ENCODE measurements around the gene SMIM28. TPM values are rescaled to one million over a fixed set of nuclear protein-coding genes. Genes with fewer than 3 reads are reported as not detected.

The SMIM28 gene
- polyA plus RNA-seq, 4 donors = not detected

DNA sequence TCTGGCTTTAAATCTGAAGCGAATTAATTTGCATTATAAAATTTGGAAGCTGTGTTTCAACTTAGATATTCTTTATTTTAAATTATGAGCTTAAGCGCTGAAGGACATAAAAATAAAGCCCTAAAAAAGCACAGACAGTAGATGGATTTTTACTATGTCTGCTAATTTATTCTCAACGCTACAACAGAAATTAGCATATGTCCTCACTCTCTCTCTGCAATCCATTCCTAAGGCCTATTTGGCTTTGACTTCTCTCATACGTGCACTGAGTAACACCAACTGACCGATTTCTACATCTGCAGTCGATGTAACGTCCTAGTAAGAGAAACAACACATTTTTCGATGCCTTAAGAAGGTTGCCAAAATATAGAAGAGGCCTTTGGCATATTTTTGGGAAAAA, 50.0 kb downstream of the SMIM28 start:
- no peak for DNase-seq (ENCODE audit: low read depth in 4 of 4, low spot score in 3 of 4)

DNA sequence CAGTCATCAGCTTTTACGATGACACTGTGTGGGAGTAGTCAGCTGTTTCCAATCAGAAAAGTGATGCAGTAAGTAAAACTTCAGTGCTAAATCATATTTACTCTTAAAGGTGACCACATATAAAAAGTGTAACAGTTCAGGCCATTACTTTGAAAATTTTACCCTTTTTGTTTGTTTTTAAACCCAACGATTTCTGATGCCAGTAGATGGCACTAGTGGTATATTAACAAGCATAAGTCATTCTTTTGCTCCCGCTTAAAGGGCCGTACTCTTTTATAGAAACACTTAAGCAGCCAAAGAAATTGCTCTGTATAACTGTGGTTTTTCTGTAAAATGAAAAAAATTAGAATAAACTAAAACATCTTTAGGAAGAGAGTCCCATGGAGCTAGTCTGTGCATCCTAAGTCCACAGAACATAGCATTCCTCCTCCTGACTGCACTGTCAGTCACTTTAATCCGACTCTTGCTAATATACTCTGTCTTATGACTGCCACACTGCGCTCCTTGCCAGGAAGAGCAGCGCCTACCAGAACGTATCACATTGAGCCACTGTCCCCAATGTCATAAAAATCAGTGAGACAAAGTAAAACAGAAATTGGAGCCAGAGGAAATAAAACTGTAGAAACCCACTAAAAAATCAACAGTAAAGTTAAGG, 51.4 kb downstream of the SMIM28 start:
- DNase-seq (ENCODE audit: low read depth in 4 of 4, low spot score in 3 of 4) = peak in 2 of 4 donors; percentile 51 to 52

DNA sequence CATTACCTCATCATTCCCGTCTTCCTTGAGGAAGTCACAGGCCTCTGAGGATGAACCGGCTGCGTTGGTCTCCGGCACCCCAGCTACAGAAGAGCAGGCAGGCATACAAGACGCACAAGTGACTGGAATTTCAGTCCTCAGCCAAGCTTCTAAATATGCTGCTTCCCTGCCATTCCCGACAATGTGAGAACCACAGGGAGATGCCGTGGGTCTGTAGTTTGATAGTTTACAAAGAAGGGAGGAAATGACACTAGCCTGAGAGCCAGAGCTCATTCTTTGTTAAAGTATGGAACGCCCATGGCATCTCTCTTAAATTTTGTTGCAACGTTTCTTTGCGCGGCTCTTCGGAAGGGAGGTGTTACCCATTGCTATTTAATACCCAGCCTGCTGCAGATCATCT, 52.1 kb downstream of the SMIM28 start:
- DNase-seq (ENCODE audit: low read depth in 4 of 4, low spot score in 3 of 4) = no peak

DNA sequence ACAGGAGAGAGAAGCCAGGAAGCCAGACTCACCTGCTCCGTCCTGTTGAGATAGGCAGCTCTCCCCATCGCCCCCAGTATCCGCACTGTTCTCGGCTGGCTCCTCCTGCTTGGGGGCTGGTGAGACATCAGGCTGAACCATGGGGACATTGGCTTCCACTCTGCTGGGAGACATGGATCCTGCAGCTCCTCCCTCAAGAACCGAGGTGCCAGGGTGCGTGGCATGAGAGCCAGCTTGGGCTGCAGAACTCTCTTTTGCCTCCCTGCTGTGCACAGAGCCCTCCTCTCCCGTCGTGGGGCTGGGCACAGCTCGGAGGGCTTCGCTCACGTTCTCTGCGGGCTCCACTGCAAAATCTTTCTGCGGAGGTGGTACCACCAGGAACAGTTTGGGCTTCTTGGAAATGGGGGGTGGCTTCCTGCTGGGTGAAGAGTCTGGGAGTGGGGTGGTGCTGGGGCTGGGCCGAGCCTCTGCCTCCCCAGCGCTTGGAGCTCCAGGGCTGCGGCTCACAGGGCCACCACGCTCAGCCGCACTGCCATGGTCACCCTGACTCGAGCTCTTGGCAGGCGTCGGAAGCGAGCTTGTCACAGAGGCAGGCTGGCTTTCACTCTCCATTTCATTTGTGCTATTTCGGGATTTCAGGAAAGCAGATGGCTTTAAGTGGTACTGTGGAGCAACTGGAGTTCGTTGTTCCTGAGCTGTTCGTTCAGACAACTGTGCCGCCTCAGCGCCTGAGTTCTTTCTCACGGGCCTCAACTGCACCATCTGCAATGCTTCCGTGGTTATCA, 52.8 kb downstream of the SMIM28 start:
- DNase-seq (ENCODE audit: low read depth in 4 of 4, low spot score in 3 of 4) = no peak

DNA sequence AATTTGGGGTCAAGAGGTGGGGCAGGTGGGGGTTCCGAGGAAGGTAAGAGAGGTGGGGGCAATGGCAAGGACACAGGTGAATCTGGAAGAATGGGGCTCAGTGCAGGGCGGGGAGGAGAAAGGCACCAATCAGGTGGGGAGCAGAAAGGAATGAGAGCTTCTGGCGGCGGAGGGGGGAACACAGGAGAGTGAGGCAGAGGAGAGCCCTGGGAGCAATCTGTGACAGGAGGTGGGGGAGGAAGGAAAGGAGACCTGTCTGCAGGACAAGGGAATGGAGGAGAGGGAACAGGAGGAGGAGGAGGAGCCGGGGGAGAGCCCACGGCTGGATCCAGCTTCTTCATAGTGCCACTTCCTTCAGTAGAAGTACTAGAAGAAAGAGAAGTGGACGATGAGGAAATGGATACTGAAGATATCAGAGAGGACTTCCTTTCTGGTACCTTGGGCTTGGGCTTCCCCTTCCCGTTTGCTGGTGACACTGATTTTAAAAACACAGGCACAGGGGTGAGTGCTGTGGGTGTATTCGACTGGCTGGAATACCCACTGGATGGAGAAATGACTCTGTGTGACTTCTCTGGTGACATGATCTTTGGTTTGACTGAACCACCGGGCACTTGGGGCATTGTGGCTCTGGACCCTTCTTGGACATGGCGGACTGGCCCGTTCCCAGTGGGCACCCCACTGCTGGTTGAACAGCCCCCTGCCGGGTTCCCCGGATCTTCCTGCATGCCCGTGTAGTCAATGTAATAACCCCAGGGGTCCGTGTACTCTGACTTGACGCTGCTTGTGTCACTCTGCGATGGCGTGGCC, 53.8 kb downstream of the SMIM28 start:
- DNase-seq (ENCODE audit: low read depth in 4 of 4, low spot score in 3 of 4) = no peak

DNA sequence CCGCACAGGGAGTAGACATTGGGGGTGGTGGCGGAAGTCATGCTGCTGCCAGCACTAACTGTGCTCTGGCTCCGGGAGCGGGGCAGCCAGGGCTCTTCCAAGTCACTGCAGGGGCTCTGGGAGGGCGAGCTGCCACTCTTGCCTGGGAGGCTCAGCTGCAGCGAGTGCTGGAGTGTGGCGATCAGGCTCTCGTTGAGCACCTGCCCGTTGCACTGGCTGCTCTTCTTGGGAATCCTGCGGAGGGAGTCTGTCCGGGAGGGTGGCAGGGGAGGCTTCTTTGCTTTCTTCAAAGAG, 54.3 kb downstream of the SMIM28 start:
- DNase-seq (ENCODE audit: low read depth in 4 of 4, low spot score in 3 of 4) = no peak

Other genes with a start within 250 kb of the SMIM28 start
- 1 to 10 TPM; 1.2 to 8.6 (median 5.8) TPM for gene ARFGEF3, start 216.0 kb upstream of the SMIM28 start, polyA plus RNA-seq (ENCODE audit: insufficient read length in 4 of 4)
- under 1 TPM in 3 of 4 donors, not detected in 1; 0.06 to 0.08 (median 0.07) TPM for gene PBOV1, start 159.4 kb upstream of the SMIM28 start, polyA plus RNA-seq (ENCODE audit: insufficient read length in 4 of 4)
- gene HEBP2, start 26.3 kb downstream of the SMIM28 start, polyA plus RNA-seq (ENCODE audit: insufficient read length in 4 of 4) = 10 to 100 TPM; 31.5 to 65.1 (median 60.6) TPM
- 10 to 100 TPM in 3 of 4 donors, 1 to 10 TPM in 1; 8.3 to 15.6 (median 12.2) TPM for gene NHSL1, start 121.6 kb downstream of the SMIM28 start, polyA plus RNA-seq (ENCODE audit: insufficient read length in 4 of 4)